ENCODE data around the gene TJP2. TPM values are rescaled to one million over a fixed set of nuclear protein-coding genes. Genes with fewer than 3 reads are reported as not detected.

The TJP2 gene
- total and polyA plus RNA-seq, 2 donors (not counting 3 experiments of a cell fraction or from before 2014, with no cell fraction given): 83.0 to 168 TPM

DNA sequence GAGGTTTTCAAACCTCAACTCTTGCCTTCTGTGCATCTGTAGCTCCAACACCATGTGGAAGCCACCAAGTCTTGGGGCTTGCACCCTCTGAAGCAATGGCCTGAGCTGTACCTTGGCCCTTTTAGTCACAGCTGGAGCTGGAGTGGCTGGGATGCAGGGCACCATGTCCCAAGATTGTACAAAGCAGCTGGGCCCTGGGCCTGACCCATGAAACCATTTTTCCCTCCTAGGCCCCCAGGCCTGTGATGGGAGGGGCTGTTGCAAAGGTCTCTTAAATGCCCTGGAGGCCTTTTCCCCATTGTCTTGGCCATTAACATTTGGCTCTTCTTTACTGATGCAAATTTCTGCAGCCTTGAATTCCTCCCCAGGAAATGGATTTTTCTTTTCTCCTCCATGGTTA, 139.1 kb downstream of the TJP2 start:
- DNase-seq (ENCODE audit: low read depth, low spot score) (no peak), FAIRE-seq (no peak)
- Histone ChIP-seq H3K4me1 (ENCODE audit: control insufficient read depth, extremely low read depth, insufficient read depth, low read length) (no peaks in the 10 kb centered on the region), H3K4me3 (replicated peaks in 1 of 3; ENCODE audit: insufficient read depth in 1 of 3, low read depth in 1 of 3, low read length in 3 of 3) (no peak overlapping the region), H4K20me1 (replicated peaks; ENCODE audit: control insufficient read depth, extremely low read depth, insufficient read depth, low read length) (no peaks in the 10 kb centered on the region), H3K27me3 (ENCODE audit: control insufficient read depth in 2 of 2, insufficient read depth in 2 of 2, low read length in 2 of 2) (peaks cover 0 to 4% of the 10 kb centered on the region in 2 experiments), H3K79me2 (ENCODE audit: control insufficient read depth, insufficient read depth, low read length) (no peaks in the 10 kb centered on the region), H3K9ac (replicated peaks; ENCODE audit: extremely low read depth, insufficient read depth, low read length) (no peak overlapping the region), H3K9me3 (replicated peaks; ENCODE audit: control insufficient read depth, insufficient read depth, low read length) (no peaks in the 10 kb centered on the region), H3K36me3 (ENCODE audit: control insufficient read depth in 2 of 2, extremely low read depth in 1 of 2, insufficient read depth in 2 of 2, low read length in 2 of 2) (no peaks in the 10 kb centered on the region), H2AFZ (ENCODE audit: low read depth, low read length) (no peak overlapping the region), H3K4me2 (ENCODE audit: insufficient read depth, low read length) (no peak overlapping the region), H3K9me1 (replicated peaks; ENCODE audit: control insufficient read depth, extremely low read depth, insufficient read depth, low read length) (no peaks in the 10 kb centered on the region), H3K27ac (ENCODE audit: insufficient read depth, low read depth, low read length) (no peak overlapping the region)
- ChIA-PET CTCF (no interaction called here), POLR2A (no interaction called here)
- dilution Hi-C loops (cut with MboI; ENCODE audit: extremely low pct_ligation_motif_present, low sequenced_read_pairs): no loop called here
- no TSS peak for BruUV-seq (replicated peaks)
- intact Hi-C loops (cut with micrococcal nuclease): no loop called here
- TF ChIP-seq POLR2AphosphoS5 (IDR thresholded peaks at IDR 0.05; ENCODE audit: insufficient read depth, low read depth, low read length) (no peak), POLR2A (IDR thresholded peaks at IDR 0.05; ENCODE audit: low read depth, low read length) (no peak), MYC (IDR thresholded peaks at IDR 0.05; ENCODE audit: low read depth, low read length) (no peak), JUN (IDR thresholded peaks at IDR 0.05; ENCODE audit: borderline replicate concordance, insufficient read depth, insufficient read length, low read depth) (no peak), EZH2 (IDR thresholded peaks at IDR 0.05; ENCODE audit: borderline replicate concordance, low read depth, low read length, severe bottlenecking) (no peak), GATA2 (IDR thresholded peaks at IDR 0.05; ENCODE audit: insufficient read depth, insufficient read length, low read depth, low read length) (no peak), FOS (IDR thresholded peaks at IDR 0.05; ENCODE audit: borderline replicate concordance, insufficient read depth, low read length) (no peak)
- TF ChIP-seq, protein P1, sequence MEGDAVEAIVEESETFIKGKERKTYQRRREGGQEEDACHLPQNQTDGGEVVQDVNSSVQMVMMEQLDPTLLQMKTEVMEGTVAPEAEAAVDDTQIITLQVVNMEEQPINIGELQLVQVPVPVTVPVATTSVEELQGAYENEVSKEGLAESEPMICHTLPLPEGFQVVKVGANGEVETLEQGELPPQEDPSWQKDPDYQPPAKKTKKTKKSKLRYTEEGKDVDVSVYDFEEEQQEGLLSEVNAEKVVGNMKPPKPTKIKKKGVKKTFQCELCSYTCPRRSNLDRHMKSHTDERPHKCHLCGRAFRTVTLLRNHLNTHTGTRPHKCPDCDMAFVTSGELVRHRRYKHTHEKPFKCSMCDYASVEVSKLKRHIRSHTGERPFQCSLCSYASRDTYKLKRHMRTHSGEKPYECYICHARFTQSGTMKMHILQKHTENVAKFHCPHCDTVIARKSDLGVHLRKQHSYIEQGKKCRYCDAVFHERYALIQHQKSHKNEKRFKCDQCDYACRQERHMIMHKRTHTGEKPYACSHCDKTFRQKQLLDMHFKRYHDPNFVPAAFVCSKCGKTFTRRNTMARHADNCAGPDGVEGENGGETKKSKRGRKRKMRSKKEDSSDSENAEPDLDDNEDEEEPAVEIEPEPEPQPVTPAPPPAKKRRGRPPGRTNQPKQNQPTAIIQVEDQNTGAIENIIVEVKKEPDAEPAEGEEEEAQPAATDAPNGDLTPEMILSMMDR (IDR thresholded peaks at IDR 0.05; ENCODE audit: extremely low read depth in 1 of 2, insufficient read depth in 1 of 2, low read depth in 1 of 2, low read length in 2 of 2): no peak
- TF ChIP-seq, protein P2, sequence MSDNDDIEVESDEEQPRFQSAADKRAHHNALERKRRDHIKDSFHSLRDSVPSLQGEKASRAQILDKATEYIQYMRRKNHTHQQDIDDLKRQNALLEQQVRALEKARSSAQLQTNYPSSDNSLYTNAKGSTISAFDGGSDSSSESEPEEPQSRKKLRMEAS (IDR thresholded peaks at IDR 0.05; ENCODE audit: insufficient read depth, insufficient read length): no peak

Measured in endothelial cell of umbilical vein (primary cell).